MM.1S (cell line): Measurements from ENCODE around the gene PRKAG2.

Experiments
- DNase-seq: peaks from one replicate; pipeline ENCODE4 v3.0.0-alpha.2; 2015
- H2AFZ ChIP-seq: fragments of 300-600 bp; sonication (generic); 2 replicates; pipeline ENCODE4 v1.6.0; 2016; ENCODE audit warnings: antibody characterized with exemption, low read length
- H3F3A ChIP-seq: fragments of 300-600 bp; sonication (generic); 2 replicates; pipeline ENCODE4 v1.6.1; 2016; ENCODE audit warnings: mild to moderate bottlenecking, antibody characterized with exemption, low read length, moderate library complexity, mixed read lengths; ENCODE audit not compliant: insufficient read depth
- H3K27ac ChIP-seq: fragments of 300-600 bp; sonication (generic); 2 replicates; pipeline ENCODE4 v1.5.1; 2016; ENCODE audit warnings: mild to moderate bottlenecking, low read length
- H3K27me3 ChIP-seq: fragments of 300-600 bp; sonication (generic); replicated peaks from 2 replicates; pipeline ENCODE4 v1.6.0; 2016; ENCODE audit warnings: low read length; ENCODE audit not compliant: insufficient read depth
- H3K36me3 ChIP-seq: fragments of 300-600 bp; sonication (generic); replicated peaks from 2 replicates; pipeline ENCODE4 v1.6.1; 2016; ENCODE audit warnings: mild to moderate bottlenecking, low read length, mixed read lengths; ENCODE audit not compliant: insufficient read depth
- H3K4me1 ChIP-seq: fragments of 300-600 bp; sonication (generic); 2 replicates; pipeline ENCODE4 v1.6.1; 2016; ENCODE audit warnings: low read length, mixed read lengths
- H3K4me2 ChIP-seq: fragments of 300-600 bp; sonication (generic); 2 replicates; pipeline ENCODE4 v1.6.0; 2016; ENCODE audit warnings: low read depth, low read length
- H3K4me3 ChIP-seq: fragments of 300-600 bp; sonication (generic); 2 replicates; pipeline ENCODE4 v1.5.1; 2016; ENCODE audit warnings: low read length, mixed read lengths
- H3K79me2 ChIP-seq: fragments of 300-600 bp; sonication (generic); 2 replicates; pipeline ENCODE4 v1.6.1; 2016; ENCODE audit warnings: mixed run types, low read length, mixed read lengths
- H3K9ac ChIP-seq: fragments of 300-600 bp; sonication (generic); 2 replicates; pipeline ENCODE4 v1.6.1; 2016; ENCODE audit warnings: low read length, mixed read lengths
- H3K9me2 ChIP-seq: fragments of 300-600 bp; sonication (generic); replicated peaks from 2 replicates; pipeline ENCODE4 v1.6.1; 2016; ENCODE audit warnings: mild to moderate bottlenecking, low read length, mixed read lengths; ENCODE audit not compliant: insufficient read depth
- H3K9me3 ChIP-seq: fragments of 300-600 bp; sonication (generic); replicated peaks from 2 replicates; pipeline ENCODE4 v1.6.1; 2016; ENCODE audit warnings: mild to moderate bottlenecking, low read length, mixed read lengths; ENCODE audit not compliant: insufficient read depth
- H4K20me1 ChIP-seq: fragments of 300-600 bp; sonication (generic); 2 replicates; pipeline ENCODE4 v1.6.1; 2016; ENCODE audit warnings: mild to moderate bottlenecking, low read length, moderate library complexity, mixed read lengths; ENCODE audit not compliant: insufficient read depth
- EZH2 ChIP-seq: fragments of 300-600 bp; sonication (generic); optimal IDR thresholded peaks from 2 replicates; pipeline ENCODE3; 2017; ENCODE audit warnings: low read depth, mild to moderate bottlenecking, antibody characterized with exemption, low read length, mixed read lengths
- EZH2phosphoT487 ChIP-seq: fragments of 300-600 bp; sonication (generic); IDR thresholded peaks from 2 replicates; pipeline ENCODE4 v1.6.1; 2018; ENCODE audit warnings: antibody characterized with exemption, low read length
- TF ChIP-seq, protein P1 (sequence below): fragments of 300-600 bp; sonication (generic); IDR thresholded peaks from 2 replicates; pipeline ENCODE4 v1.5.1; 2016; ENCODE audit warnings: antibody characterized with exemption, low read length, mixed read lengths

The PRKAG2 gene

GRCh38 chr7:151896086-151896485, 19.2 kb upstream of the PRKAG2 start:
- no peak overlapping the region for H3K27ac ChIP-seq
- no peaks in the 10 kb centered on the region for H4K20me1 ChIP-seq
- no peaks in the 10 kb centered on the region for H3K9me2 ChIP-seq
- H3F3A ChIP-seq = no peaks in the 10 kb centered on the region
- no peaks in the 10 kb centered on the region for H3K9me3 ChIP-seq
- no peak overlapping the region for H3K9ac ChIP-seq
- DNase-seq = no peak
- H3K4me2 ChIP-seq = no peak overlapping the region
- TF ChIP-seq, protein P1, sequence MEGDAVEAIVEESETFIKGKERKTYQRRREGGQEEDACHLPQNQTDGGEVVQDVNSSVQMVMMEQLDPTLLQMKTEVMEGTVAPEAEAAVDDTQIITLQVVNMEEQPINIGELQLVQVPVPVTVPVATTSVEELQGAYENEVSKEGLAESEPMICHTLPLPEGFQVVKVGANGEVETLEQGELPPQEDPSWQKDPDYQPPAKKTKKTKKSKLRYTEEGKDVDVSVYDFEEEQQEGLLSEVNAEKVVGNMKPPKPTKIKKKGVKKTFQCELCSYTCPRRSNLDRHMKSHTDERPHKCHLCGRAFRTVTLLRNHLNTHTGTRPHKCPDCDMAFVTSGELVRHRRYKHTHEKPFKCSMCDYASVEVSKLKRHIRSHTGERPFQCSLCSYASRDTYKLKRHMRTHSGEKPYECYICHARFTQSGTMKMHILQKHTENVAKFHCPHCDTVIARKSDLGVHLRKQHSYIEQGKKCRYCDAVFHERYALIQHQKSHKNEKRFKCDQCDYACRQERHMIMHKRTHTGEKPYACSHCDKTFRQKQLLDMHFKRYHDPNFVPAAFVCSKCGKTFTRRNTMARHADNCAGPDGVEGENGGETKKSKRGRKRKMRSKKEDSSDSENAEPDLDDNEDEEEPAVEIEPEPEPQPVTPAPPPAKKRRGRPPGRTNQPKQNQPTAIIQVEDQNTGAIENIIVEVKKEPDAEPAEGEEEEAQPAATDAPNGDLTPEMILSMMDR = no peak
- no peak for TF ChIP-seq EZH2
- TF ChIP-seq EZH2phosphoT487 = no peak
- H3K79me2 ChIP-seq = no peaks in the 10 kb centered on the region
- no peak overlapping the region for H3K4me3 ChIP-seq
- H2AFZ ChIP-seq = no peak overlapping the region
- H3K4me1 ChIP-seq = no peaks in the 10 kb centered on the region
- no peaks in the 10 kb centered on the region for H3K36me3 ChIP-seq
- peaks cover 49% of the 10 kb centered on the region for H3K27me3 ChIP-seq

GRCh38 chr7:151895631-151896031, 18.7 kb upstream of the PRKAG2 start:
- no peak for TF ChIP-seq EZH2phosphoT487
- TF ChIP-seq EZH2 = no peak
- TF ChIP-seq, protein P1 = no peak
- no peak overlapping the region for H3K4me2 ChIP-seq
- peaks cover 53% of the 10 kb centered on the region for H3K27me3 ChIP-seq
- H3K4me3 ChIP-seq = no peak overlapping the region
- H3K27ac ChIP-seq = no peak overlapping the region
- H3K9ac ChIP-seq = no peak overlapping the region
- H4K20me1 ChIP-seq = no peaks in the 10 kb centered on the region
- no peaks in the 10 kb centered on the region for H3K36me3 ChIP-seq
- DNase-seq = no peak
- H3K4me1 ChIP-seq = no peaks in the 10 kb centered on the region
- H3K79me2 ChIP-seq = no peaks in the 10 kb centered on the region
- no peak overlapping the region for H2AFZ ChIP-seq
- no peaks in the 10 kb centered on the region for H3K9me3 ChIP-seq
- H3F3A ChIP-seq = no peaks in the 10 kb centered on the region
- H3K9me2 ChIP-seq = no peaks in the 10 kb centered on the region

- H3K36me3 ChIP-seq = no peaks in the 10 kb centered on the region
- H3K9ac ChIP-seq = no peak overlapping the region
- peaks cover 58% of the 10 kb centered on the region for H3K27me3 ChIP-seq
- no peaks in the 10 kb centered on the region for H3K4me1 ChIP-seq
- no peaks in the 10 kb centered on the region for H3F3A ChIP-seq
- H3K9me3 ChIP-seq = no peaks in the 10 kb centered on the region
- no peak overlapping the region for H3K27ac ChIP-seq
- H4K20me1 ChIP-seq = no peaks in the 10 kb centered on the region
- no peaks in the 10 kb centered on the region for H3K79me2 ChIP-seq
- DNase-seq = no peak
- H3K9me2 ChIP-seq = no peaks in the 10 kb centered on the region
- H2AFZ ChIP-seq = no peak overlapping the region
- no peak overlapping the region for H3K4me2 ChIP-seq
- TF ChIP-seq, protein P1 = no peak
- TF ChIP-seq EZH2 = peak; percentile 41
- no peak for TF ChIP-seq EZH2phosphoT487
- H3K4me3 ChIP-seq = no peak overlapping the region
Measured at GRCh38 chr7:151895008-151895630, 18.2 kb upstream of the PRKAG2 start.
